Activated CD8-positive, alpha-beta memory T cell treated with anti-CD3 and anti-CD28 coated beads for 36 hours (primary cell): ENCODE measurements around the gene TBC1D3I. TPM values are rescaled to one million over a fixed set of nuclear protein-coding genes. Genes with fewer than 3 reads are reported as not detected.
"Not testable (repeated sequence)": the region's sequence is repeated elsewhere in the genome, so short reads cannot be mapped to it uniquely, and the experiment has no call there.

Experiments
- CTCF ChIA-PET: fragments of 350-600 bp; sonication (Branson Sonifier 250); formaldehyde crosslinking; loops from one replicate; lab custom pipeline; 2021; ENCODE audit warnings: antibody characterized with exemption; lab: Charles Lee
- POLR2A ChIA-PET: fragments of 350-600 bp; sonication (Branson Sonifier 250); formaldehyde crosslinking; loops from one replicate; lab custom pipeline; 2021; ENCODE audit warnings: antibody characterized with exemption; lab: Charles Lee
- total RNA-seq, 2 experiments: library from RNA; stranded (reverse); gene quantifications; one replicate each; pipeline ENCODE4 v1.2.3, GENCODE V29; 2021

Gene TBC1D3I
- total RNA-seq, 2 experiments from 2014 or later = 0.36 to 0.44 TPM

- CTCF ChIA-PET = interaction anchor here (2.3 kb wide), 1 partner anchor 13 kb away, joined by 12 read pairs; no protein-coding TSS in a partner anchor
- POLR2A ChIA-PET = interaction anchor here (1.8 to 4.3 kb wide), 2 partner anchors 13 to 18 kb away, joined by 9 to 44 read pairs; partner anchors contain the start of genes CCL3L1 and CCL3L3
These were observed 53.7 kb downstream of the TBC1D3I start, which contains the start of gene CCL4L2 for GRCh38 chr17:36210439-36211211. Gene CCL4L2, plus strand, starts transcription at chr17:36211063.

GRCh38 chr17:36209575-36209974 is 54.8 kb downstream of the TBC1D3I start:
- ChIA-PET CTCF (interaction anchor here (0.7 to 2.3 kb wide), 2 partner anchors 12 to 17 kb away, joined by 3 to 12 read pairs; no protein-coding TSS in a partner anchor), POLR2A (interaction anchor here (4.3 kb wide), 1 partner anchor 12 kb away, joined by 44 read pairs; the partner anchor contains the start of genes CCL3L1 and CCL3L3)

- CTCF ChIA-PET = interaction anchor here (0.9 kb wide), 1 partner anchor 24 kb away, joined by 3 read pairs; no protein-coding TSS in a partner anchor
- POLR2A ChIA-PET = not testable (repeated sequence)
These were observed 57.0 kb downstream of the TBC1D3I start for GRCh38 chr17:36207383-36207782.

- ChIA-PET POLR2A (interaction anchor here (0.6 to 1.1 kb wide), 4 partner anchors 9 to 21 kb away, joined by 3 to 5 read pairs (median 4); no protein-coding TSS in a partner anchor), CTCF (interaction anchor here (0.7 to 0.9 kb wide), 2 partner anchors 11 to 23 kb away, joined by 3 read pairs; no protein-coding TSS in a partner anchor)
These were observed 57.9 kb downstream of the TBC1D3I start for GRCh38 chr17:36206486-36206821.

- POLR2A ChIA-PET = interaction anchor here (0.7 to 1.1 kb wide), 5 partner anchors 11 to 21 kb away, joined by 3 to 5 read pairs (median 4); no protein-coding TSS in a partner anchor
- CTCF ChIA-PET = interaction anchor here (0.7 kb wide), 1 partner anchor 10 kb away, joined by 3 read pairs; no protein-coding TSS in a partner anchor
These were observed 58.5 kb downstream of the TBC1D3I start for GRCh38 chr17:36205637-36206485.

- CTCF ChIA-PET = no interaction called here
- POLR2A ChIA-PET = interaction anchor here (0.7 to 0.9 kb wide), 2 partner anchors 12 to 16 kb away, joined by 3 read pairs; no protein-coding TSS in a partner anchor
These were observed 59.5 kb downstream of the TBC1D3I start for GRCh38 chr17:36204724-36205500.

Other genes with a start within 250 kb of the TBC1D3I start
- gene CCL23, start 246.6 kb downstream of the TBC1D3I start, total RNA-seq = under 1 TPM; 0.36 to 0.42 TPM
- under 1 TPM; 0.36 to 0.61 TPM for gene CCL18, start 200.3 kb downstream of the TBC1D3I start, total RNA-seq
- gene CCL3, start 174.4 kb downstream of the TBC1D3I start, total RNA-seq = 1,000 to 10,000 TPM; 1,540 to 1,562 TPM
- 1,000 to 10,000 TPM; 2,428 to 2,431 TPM for gene CCL4, start 160.7 kb downstream of the TBC1D3I start, total RNA-seq
- 1 to 10 TPM; 3.2 to 3.3 TPM for gene TBC1D3B, start 87.9 kb downstream of the TBC1D3I start, total RNA-seq
- 100 to 1,000 TPM; 238 to 245 TPM for gene CCL3L1, start 67.8 kb downstream of the TBC1D3I start, total RNA-seq
- gene CCL4L2, start 53.5 kb downstream of the TBC1D3I start, total RNA-seq = 100 to 1,000 TPM; 831 TPM
- gene TBC1D3G, start 59.3 kb upstream of the TBC1D3I start, total RNA-seq = not detected
- gene TBC1D3H, start 123.9 kb upstream of the TBC1D3I start, total RNA-seq = 1 to 10 TPM in 1 of 2 experiments, under 1 TPM in 1; 0.84 to 1.0 TPM
- 10 to 100 TPM; 55.4 to 59.3 TPM for gene ZNHIT3, start 222.1 kb upstream of the TBC1D3I start, total RNA-seq